HG02571 (cell line): ENCODE results near the gene MECP2.

Experiments used
- ATAC-seq: cut with Tn5 transposase; IDR thresholded peaks from one replicate; pipeline ENCODE4 v1.9.1; 2021; ENCODE audit warnings: mild to moderate bottlenecking, moderate library complexity; ENCODE audit not compliant: unreplicated experiment

MECP2 gene

DNA sequence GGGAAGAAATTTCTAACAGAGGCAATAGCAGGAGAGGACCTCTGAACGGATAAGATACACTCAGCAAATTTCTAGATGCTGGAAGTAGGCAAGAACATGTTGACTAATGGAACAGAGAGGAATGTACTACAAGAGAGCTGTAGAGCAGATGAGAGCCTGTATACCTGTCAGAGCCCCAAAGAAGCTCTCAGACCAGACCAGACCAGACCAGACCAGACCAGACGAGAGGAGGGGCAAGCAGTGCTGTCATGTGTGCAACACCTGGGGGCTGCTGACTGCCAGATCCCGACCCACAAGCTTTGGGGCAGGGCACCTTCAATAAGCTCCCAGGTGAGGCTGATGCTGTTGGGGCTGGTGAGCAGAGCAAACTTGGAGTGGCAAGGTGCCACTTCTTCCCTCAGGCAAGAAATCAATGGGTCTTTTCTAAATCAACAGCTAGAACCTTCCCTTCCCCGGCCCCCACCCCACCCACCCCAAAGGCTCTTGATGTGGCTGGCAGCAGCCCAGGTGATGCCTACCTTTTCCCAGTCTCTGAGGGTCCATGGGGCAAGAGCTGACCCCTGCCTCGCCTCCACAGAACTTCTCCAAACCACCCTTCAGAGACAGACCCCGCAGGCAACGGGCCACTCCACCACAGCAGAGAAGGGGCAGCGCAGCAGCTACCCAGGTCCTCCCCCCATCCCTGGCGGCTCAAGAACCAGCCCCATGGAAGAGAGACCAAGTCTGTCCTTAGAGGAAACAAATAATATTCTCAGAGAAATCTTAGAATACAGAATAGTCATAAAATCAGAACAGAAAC is 32.7 kb downstream of the MECP2 start:
- ATAC-seq: no peak

DNA sequence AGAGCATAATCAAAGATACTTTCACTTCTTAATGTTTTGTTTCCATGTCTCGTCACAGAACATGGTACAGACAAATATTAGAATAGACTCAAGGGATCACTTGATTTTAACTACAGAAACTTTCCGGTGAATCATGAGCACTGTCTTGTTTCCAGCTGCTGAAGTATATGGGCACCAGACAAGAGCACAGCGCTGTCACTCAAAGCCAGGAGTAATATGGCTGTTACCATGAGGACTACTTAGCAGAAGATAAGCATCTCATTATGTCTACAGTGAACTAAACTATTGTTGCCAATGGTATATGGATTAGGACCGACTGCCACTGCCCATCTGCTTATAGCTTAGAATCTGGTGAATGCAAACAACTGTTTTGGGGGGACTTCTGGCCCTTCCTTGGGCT is 34.3 kb downstream of the MECP2 start:
- ATAC-seq: no peak

DNA sequence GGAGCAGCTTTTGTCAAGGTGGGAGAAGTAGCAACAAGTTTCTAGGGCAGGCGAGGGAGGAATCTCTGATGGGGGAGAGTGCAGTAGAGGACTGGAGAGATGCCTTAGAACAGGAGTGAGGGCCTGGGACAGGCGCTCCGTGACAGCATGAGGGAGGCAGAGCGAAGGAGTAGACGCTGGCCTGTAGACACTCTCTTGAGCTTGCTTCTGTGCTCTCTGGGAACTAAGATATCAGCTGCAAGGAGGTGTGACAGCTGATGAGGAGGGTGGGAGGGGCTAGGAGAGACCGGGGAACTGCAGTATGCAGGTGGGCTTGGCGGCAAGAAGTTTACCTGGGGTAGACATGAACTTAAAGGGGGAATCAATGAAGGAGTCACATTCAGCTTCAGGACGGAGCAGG is 35.7 kb downstream of the MECP2 start:
- ATAC-seq: no peak

DNA sequence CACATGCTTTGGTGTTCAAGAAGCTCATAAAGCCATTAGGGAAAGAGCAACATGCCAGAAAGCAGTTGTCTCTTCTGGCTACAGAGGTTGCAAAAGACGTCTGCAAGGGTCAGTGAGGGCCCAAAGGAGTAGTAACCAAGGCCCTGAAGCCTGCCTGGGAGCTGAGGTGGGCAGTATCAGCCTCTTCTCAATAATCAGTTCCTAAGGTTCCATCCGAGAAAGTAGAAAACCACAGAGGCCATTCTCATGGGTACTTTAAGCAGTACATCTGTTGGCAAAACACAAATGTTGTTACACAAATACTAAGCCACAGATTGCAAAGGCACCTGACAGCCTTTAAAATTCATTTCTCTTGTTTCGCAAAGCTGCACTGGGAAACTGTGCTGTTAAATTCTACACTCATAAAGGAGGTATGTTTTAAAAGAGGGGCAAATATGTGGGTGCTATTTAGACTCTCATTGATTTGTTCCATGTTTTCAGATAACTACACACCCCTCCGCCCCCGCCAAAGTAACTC is 37.7 kb downstream of the MECP2 start:
- no peak for ATAC-seq

DNA sequence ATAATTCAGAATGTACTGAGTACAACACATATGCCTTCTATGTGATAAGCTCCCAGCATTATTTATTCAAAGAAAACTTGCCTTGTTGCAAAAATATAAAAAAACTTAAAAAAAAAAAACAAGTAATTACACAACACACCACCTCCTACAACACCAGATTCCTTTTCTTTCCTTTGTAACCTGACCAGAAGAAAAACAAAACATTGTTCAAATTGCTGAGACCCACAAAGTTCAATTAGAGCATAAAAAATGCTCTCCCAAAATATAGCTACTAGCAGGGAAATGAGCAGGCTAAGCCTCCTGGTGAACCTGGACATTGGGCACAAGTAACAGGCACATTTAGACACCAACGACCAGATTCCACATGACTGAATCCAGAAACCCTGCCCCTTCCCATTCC is 38.3 kb downstream of the MECP2 start:
- ATAC-seq: no peak

DNA sequence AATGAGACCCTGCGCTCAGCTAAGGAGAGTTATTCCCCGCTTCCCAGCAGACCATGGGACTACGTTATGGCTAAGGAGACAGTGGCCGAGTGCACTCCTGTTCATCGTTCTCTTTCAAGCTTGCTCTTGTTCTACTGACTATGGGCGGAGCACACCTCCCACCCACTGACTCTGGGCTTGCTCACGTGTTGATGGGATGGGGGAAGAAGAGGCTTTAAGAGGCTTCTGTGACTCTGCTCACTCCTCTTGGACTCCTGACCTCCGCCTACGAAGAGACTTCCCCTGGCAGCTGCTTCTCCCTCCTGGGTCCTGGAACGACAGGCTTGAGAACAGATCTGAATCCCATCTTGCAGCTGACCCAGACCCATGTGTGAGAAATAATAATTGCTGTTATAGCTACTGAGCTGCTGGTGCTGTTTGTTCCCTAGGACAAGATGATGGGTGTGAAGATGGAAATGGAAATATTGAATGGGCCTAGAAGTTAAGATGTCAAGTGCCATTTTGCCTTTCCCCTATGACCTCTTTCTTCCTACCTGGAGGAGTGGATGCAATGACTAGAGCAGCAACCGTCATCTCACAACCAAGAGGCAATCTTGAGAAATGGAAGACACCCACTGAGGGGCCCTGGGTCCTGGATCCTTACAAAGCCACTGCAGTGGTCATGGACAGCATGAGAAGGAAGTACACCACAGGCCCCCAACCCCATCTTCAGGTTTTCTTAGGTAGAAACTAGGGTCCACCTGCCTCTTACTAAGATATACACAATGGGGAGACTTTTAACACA is 39.1 kb downstream of the MECP2 start:
- ATAC-seq: no peak

DNA sequence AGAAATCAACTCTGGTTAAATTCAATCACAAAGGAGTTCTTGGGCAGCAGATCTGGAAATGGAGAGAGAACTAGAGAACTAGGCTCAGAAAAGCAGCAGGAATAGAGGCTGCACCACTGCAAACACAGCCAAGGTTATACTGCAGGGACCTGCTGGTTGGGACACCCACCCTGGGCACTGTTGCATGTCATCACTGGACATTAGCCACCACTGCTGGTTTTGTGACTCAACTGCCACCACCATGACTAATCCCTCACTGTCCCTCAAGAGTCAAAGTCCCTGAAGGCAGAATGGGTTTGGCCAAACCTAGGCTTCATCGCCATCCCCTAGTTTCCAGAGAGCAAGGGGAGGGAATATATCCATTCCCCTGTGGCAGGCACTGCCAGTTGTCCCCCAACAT is 39.7 kb downstream of the MECP2 start:
- ATAC-seq: no peak

DNA sequence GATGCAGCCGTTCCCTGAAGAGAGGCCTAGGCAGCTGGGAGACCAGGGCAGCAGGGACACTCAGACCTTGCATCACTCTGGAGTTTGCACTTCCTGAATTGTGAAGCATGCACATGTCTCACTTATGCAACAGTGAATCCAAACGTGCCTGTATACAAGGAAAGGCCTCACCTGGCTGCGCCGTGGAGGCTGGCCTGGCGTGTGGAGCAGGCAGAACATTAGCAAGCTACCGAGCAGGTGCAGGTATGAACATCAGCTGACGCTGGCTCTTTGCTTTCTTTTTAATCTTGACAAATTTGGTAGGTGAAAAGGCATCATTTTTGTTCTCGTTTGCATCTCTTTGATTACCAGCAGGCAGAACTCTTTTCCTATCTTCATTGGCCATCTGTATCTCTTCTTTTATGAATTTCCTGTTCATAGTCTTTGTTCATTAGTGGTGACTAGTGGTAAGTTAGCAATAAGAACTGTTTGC is 40.7 kb downstream of the MECP2 start:
- ATAC-seq: no peak

DNA sequence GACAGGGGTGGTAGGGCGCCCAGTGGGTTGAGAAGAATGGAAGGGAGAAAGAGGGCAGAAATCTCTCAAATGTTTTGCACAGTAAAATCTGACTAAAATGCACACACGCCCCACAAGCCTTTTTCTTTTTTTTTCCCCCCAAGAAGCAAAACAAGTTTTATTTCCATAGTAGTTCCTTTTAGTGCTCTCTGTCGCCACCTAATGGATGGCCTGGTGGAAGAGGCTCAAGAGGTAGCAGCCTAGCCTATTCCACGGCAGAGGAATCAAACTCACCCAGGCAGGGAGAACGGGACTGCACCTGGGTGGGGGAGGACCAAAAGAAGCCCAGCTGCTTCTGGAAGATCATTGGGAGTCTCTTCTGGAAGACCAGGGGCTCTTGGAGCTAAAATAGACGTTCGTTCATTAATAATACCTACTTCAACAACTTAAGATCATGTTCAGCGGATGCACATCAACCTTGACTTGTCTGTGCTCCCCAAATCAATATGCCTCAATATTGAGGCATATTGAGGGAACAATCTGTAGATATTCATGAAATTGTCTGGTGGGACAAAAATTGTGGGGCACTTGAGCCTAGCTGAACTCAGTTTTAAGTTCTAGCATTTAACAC is 46.2 kb downstream of the MECP2 start:
- no peak for ATAC-seq

DNA sequence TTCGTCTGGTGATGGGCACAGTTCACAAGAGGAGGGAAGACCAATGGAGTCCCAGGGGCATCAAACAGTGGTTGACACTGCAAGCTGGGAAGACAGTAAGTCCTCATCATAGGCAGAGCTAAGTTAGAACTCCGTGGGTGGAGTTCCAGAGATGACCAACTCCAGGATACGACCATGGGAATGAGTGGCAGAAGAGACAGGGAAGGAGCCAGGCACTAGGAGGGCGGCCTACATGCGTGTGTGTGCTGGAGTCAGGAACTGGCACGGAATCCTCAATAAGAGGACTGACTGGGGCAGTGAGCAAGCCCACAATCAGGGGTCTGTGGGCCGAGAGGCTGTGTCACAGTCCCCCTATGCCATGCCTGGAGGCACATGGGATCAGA is 47.4 kb downstream of the MECP2 start:
- no peak for ATAC-seq

DNA sequence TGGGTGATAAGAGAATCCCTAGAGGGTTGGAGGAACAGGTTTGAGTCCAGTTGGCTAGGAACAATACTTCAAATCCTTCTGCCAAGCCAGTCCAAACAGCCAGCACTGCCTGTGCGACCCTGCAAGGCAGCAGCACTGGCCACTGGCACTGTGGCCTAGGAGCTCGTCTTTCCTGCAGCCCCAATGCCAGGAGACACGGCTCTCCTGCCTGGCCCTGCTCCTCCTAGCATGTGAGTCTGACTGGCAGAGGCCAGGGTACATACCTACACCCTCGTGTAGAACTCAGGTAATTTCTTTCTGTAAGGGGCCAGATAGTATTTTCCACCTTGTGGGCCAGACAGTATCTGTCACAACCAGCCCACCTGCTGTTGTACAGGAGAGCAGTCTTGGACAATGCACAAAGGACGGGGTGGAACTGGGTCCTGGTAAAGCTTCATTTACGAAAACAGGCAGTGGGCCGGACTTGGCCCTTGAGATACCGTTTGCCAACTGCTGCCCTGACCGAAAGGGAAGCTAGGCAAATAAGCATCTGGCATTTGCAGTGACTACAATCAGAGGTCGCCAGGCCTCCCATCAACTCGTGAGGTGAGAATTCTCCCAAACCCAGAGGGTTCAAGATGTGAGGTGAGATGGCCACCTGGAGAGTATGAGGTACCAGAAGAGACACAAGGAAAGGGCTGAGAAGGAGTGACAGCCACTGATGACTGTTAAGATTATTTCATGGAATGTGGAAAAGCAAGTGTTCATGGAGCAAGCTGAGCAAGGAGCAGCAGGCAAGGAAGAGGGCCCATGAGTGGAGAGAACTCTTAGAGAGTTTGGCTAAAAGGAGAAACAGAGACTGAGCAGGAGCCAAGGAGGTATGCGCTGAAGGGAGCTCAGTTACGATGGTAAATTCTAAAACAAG is 48.1 kb downstream of the MECP2 start:
- no peak for ATAC-seq

DNA sequence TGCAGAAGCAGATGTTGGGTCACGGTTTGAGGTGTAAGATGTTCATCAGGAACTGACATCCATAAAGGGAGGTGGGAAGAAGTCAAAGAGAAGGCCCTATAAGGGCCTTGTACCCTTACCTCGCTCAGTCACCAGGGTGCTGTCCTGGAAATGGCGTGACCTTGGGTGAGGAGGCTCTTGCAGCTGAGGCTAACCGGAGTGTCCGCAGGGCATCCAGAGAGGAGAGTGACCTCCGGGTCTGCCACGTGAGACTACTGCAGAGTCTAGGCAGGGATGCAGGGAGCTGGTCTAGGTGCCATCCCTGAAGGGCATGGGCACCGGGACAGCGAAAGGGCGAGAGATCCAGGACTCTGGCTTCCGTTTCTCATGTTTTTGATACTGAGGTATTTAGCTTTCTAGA is 49.1 kb downstream of the MECP2 start:
- no peak for ATAC-seq

DNA sequence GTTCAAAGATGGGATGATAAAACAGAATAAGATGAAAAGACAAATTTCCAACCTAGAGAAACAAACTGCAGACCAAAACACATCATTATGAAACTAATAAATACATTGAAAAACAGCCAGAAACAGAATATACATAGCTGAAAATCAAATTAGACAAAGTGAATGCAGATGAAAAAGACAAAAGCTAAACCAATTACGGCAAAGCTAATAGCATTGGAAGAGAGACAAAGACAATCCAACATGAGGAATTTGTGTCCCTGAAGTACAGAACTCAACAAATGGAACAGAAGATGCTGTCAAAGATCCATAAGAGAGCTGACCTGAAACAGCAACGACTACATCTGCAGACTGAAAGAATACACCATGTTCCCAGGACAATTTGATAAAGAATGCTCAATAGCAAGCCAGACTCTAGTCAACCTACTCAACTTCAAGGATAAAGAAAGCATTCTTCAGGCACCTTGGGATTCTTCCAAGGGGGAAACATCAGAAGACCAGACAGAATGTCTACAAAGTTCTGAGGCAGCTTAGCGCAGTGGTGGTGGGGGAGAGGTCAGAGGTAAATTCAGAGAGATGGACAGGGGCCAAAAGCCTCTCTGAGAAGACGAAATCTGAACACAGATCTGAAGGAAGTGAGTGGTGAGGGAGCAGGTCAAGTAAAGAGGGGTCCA is 50.4 kb downstream of the MECP2 start:
- ATAC-seq: no peak

DNA sequence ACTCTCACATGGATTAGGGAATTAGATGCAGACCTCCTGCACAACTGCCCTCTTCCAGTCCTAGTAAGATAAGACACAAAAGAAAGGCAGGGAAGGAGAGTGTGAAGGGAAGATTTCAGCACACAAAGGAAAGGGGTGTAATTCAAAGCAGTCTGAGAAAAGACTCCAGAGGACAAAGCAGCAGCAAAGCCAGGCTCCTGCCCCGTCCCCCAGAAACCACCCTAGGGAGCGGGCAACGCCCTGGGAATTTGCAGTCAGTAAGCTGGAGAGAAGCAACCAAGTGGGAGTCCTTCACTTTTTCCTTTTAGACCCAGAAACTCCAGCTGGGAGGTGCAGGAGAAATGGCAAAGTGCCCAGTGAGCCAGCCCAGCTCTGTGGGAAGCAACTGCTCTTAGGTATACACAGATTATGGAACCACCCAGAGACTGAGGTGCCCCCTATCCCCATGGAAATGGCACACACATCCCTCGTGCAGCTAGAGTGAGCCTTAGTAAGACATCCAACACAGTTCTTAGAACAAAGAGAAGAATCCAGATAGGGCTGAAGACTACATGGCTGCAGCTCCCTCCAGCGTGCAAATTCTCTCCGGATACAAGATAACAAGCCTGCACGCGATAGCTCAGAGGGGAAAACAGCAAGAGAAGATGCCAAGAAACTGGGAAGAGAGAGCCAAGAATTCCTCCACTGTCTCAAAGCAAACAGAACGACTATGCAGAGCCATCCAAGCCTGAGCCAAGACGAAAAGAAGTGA is 51.3 kb downstream of the MECP2 start:
- ATAC-seq: no peak

DNA sequence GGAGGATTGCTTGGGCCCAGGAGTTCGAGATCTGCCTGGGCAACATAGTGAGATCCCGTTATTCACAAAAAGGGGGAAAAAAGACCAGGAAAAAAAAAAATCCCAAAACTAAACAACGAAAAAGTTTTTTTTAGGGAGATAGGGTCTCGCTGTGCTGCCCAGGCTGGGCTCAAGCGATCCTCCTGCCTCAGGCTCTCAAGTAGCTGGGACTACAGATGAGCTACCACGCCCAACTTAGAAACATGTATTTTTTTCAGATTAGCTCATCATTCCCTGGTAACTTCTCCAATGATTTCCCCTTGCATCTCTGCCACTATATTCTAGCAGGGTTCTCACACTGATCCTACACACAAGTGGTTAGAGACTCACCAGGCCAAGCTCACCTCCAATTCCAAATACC is 53.4 kb downstream of the MECP2 start:
- no peak for ATAC-seq

DNA sequence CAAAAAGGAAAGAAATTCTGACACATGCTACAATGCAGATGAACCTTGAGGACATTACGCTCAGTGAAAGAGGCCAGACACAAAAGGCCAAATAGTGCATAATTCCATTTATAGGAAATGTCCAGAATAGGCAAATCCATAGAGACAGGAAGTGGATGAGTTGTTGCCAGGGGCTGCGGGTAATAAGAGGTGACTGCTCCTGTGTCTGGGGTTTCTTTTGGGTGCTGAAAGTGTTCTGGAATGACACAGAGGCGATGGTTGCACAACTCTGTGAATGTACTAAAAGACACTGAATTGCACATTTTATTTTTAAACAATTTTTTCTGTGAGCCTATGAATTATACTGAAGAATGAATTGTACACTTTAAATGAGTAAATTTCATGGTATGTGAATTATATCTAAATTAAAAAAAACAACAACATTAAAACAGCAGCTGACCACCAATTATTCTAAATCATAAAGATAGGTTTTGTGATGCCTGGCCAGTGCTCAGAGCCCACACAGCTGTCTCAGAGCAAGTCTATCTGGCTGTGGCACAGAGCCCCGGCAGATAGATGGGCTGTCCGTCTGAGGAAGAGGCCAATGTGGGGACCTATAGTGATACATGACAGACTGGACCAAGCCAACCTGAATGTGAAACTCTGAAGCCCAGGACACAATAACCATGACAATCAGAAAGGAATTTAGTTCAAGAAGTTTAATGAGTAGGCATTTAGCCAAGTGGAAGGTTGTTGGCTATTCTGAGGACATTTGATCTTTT is 54.3 kb downstream of the MECP2 start:
- ATAC-seq: no peak

DNA sequence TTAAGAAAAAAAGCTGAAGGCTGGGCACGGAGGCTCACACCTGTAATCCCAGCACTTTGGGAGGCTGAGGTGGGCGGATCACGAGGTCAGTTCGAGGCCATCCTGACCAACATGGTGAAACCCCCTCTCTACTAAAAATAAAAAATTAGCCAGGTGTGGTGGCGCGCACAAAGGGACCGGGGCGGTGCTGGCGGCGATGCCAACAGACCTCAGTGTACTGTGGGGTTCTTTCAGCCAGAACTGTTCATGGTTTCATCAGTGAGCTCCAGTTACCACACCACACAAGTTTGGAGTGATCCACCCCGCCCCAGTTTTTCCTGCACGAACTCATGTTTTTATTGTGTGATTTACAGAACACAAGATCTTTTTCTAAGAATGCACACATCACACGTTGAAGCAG is 56.7 kb downstream of the MECP2 start:
- ATAC-seq: no peak

DNA sequence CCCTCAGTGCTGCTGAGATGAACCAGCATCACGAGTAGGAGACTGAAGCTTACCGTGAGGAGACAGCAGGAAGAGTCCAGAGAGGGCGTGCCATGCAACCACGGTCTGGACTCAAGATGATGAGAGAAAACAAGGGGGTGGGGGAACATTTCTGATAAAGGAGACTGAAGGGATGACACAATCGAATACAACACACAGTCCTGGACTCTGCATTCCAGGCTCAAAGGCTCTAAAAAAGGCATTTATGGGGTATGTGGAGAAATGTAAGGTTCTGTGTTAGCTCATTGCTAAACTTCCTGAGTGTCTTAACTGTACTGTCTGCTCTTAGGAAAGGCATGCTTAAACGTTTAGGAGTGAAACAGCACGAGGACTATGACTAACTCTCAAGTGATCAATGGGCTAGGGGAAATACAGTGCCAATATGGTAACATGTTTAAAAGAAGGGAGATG is 57.2 kb downstream of the MECP2 start:
- ATAC-seq: no peak

DNA sequence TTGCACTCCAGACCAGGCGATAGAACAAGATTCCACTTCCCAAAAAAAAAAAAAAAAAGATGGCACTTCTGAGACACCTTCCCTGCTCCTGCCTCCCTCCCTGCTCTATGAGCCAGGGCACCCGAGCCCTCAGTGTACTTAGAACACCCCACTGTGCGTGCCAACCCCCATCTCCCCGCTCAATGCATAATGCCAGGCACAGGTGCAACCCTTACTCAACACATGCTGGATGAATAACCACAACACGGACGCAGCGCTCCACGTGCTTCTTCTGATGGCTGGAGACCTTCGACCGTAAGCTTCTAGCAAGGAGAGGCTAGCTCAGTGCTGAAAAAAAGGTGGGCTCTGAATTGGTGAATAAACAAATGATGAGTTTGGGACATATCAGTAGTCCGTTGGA is 57.9 kb downstream of the MECP2 start:
- ATAC-seq: no peak
